DOHH2 (cell line): Measurements from ENCODE around the gene DCLK3.

Experiments used
- CTCF ChIP-seq: fragments of 200-600 bp; sonication (generic); IDR thresholded peaks from one replicate; pipeline ENCODE4 v1.5.1; 2014; ENCODE audit warnings: antibody characterized with exemption, mild to moderate bottlenecking, low read depth, low read length; ENCODE audit not compliant: poor library complexity, severe bottlenecking
- EZH2phosphoT487 ChIP-seq: fragments of 200-600 bp; sonication (generic); IDR thresholded peaks from 2 replicates; pipeline ENCODE4 v1.6.1; 2017; ENCODE audit warnings: borderline replicate concordance, mild to moderate bottlenecking, antibody characterized with exemption, low read length, moderate library complexity, mixed read lengths

- TF ChIP-seq CTCF (no peak), EZH2phosphoT487 (no peak)
These were observed 19.8 kb upstream of the DCLK3 start for GRCh38 chr3:36784138-36784635.
